Measurements from ENCODE around the gene GSK3A. TPM values are rescaled to one million over a fixed set of nuclear protein-coding genes. Genes with fewer than 3 reads are reported as not detected.

The GSK3A gene
- total RNA-seq: 30.1 and 34.4 TPM in 2 replicates

DNA sequence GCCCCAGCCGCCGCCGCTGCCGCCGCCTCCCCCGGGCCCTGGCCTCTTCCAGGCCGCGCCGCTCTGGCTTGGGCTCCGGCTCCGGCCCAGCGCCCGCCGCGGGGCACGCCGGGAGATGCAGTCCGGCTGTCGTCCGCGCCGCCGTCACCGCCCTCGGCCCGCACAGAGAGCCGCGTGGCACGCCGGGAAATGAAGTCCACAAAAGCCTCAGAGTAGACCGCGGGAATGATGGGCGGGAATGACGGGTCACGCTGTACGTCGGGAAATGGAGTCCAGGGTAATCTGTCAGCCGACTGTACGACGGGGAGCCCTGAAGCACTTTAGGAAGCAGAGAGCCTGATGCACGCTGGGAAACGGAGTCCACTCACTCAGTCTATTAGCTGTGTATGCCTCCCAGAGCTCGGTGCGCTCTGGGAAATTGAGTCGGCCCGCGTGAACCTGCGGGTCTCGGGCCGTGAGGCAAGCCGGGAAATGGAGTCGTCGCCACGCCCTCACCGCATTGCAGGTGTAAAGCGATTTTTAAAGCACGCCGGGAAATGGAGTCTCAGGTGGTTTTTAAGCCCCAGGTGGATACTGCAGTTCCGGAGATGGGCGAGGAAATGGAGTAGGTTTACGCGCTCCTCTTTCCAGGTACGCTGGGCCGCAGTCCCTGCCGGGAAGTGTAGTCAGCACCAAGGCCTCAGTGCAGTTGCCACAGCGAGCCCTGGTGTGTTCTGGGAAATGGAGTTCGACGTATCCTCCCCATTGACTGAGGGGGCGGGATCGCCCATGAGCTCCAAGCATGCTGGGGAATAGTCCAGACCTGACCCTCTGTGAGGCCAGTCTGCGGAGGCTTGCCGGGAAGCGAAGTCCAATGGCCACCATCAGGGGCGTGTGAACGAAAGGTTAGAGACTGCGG lies at the start of gene GSK3A:
GSK3A (minus strand) TSS at position 91 of the 898 bp plus-strand sequence. CDS start 137 bp downstream, outside the sequence.

DNA sequence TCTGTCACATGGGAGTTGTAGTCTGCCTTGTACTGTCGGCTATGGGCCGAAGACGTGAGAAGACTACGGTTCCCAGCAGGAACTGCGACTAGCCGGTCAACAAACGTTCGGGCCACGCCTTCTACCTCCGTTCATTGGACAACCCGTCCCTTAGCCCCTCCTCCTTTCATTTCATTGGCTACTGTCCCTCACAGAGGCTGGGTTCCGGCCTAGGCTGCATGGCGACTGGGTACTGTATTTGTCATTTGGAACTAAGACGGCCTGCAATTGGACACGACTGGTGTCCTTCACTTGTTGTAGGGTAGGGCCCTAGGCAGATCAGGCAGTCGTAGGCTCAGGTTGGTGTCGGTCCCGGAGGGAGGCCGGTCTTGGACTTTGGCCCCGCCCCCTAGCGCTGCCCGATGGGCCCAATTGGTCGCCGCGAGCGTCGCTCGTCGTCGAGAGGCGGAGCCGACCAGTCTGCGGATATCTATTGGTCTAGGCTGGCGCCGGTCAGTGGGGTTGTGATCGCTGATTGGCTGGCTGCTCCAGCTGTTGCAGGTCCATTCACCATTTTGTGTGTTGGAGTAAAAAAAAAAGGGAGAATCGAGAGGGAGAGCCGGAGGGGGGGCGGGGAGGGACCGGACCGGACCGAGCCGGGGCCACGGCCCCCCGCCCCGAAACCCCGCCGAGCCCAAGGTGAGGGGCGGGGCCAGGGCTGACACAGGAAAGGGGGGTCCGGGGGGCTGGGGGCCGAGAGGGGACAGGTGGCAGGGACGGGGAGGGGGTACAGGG lies 26.5 kb upstream of the GSK3A start, which contains the start of gene CIC:
CIC (plus strand) TSS at position 549 of the 774 bp plus-strand sequence. CDS start 2,532 bp downstream, outside the sequence.

DNA sequence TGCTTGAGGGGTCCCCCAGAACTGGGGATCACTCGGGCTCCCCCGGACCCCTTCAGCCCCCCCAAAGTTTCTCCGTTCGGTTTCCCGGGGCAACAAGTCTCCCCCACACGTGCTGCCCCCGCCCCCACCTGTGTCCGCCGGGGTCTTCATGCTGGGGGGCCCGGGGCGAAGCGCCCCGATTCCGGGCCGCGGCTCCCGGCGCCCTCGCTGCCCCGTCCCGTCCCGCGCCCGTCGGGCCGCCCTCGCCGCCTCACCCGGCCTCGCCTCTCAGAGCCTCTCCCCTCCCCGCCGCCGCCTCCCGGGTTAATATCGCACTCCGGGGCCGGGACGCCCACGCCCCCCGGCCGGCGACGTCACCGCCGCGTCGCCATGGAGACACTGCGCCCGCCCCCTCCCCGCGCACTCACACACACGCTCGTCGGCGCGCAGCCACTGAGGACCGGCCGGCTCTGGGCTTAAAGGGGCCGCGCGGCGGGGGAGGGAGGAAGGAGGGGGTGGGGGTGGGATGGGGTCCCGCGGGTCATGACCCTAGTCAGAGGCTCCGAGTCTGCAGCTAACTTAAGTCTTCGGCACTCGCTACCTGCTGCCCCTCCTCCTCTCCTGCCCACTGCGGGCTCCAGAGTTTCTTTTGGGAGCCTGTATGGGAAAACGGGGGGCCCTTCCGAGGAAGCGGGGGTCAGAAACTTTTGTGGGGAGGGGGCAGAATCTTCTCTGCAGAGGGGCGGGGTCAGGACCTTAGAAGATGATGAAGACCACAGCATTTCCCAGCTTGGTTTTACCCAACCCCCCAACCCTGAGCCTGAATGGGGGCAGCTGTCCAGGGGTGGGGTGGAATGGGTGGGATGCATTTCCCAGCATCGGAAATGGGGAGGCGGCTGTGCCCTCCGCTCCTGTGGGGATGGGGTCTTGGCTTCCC lies 12.7 kb upstream of the GSK3A start, which contains the start of gene ERF:
ERF (minus strand) TSS at position 279 of the 916 bp plus-strand sequence; CDS start at position 150, 129 bp downstream.

DNA sequence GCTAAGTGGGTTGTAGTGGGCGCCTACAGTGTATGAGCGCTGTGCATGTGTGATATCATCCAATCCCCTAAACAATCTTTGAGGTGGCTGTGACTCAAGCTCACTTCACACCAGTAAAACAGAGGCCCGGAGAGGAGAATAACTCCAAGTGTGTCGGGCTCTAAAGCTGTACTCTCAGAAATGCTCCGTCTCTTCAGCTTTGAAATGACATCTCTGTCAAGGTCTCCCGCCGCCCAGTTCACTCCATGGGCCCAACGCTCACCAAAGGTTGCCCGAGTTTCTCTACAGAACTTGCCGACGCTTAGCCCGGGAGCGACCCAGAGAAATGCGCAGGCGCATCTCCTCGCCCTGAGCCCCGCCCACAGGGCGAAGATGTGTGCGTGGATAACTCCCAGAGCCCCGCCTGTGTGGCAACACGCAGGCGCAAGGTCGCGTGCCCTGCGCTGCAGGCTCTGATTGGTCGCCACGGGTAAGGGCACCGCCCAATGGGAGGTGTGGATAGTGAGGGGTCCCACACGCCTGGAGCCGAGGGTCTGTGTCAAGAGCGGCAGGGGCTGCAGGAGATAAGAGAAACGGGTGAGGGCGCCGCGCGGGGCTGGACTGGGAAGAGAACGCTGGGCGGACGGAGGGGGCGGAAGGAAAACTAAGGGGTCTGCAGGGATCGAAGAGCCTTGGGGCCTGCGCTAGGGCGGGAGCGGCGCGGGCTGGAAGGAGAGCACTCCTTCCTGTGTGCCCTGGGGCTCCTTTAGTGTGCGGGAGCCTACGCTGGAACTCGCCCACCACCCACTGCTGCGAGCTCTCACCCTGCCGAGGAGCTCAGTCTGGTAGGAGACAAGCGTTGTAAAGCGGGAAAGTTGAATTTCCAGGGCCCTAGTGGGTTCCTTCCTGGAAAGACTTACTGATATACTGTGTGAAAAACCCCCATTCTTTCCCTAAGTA lies 22.3 kb downstream of the GSK3A start, which contains the start of gene ZNF526:
ZNF526 (plus strand) TSS at position 501 of the 939 bp plus-strand sequence. CDS start 4,092 bp downstream, outside the sequence.

DNA sequence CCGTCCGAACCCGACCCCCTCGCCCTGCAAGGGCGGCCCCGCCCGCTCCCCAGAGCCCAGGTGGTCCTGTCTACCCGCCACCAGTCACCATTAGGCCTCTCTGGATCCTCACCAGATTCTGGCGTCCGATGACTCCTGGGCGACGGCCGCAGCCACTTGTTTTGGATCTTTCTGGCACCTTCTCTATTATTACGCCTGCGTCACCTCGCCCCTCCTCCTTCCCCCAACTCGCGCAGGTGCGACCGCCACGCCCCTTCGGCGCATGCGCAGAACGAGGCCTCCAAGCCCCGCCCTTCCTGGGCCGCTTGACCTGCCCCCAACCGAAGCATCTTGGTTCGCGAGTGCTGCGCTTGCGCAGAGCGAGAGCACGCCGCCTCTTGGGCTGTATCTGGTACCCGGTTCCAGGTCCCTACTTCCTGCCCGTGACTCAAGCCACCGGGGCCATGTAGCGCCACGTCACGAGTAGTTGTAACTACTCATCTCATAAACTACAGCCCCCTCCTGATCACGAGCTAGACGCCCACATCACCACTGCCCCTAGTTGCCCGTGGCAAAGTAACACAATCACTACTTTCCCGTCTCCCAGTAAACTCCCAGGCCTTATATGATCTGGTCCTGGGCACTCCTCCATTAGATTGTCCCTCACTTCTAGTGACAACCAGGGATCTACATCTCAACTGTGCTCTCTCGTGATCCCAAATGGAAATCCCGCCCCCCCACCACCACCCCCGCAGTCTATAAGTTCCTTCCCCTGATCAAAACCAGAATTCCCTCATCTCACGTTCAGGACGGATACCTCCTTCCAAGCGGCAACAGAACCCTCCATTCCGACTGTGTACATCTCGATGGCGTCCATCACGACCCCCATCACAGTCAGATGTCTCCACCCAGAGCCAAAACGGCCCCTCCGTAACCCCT lies 24.6 kb downstream of the GSK3A start, which contains the start of gene DEDD2:
DEDD2 (minus strand) TSS at position 158 of the 918 bp plus-strand sequence. CDS start 670 bp downstream, outside the sequence.

Other genes with a start within 250 kb of the GSK3A start
- gene ATP1A3, start 248.4 kb downstream of the GSK3A start, total RNA-seq: under 0.01 TPM in 1 of 2 replicates, not detected in the other
- under 0.01 TPM in 1 of 2 replicates, not detected in the other for gene GRIK5, start 172.4 kb downstream of the GSK3A start, total RNA-seq
- gene ZNF574, start 166.4 kb downstream of the GSK3A start, total RNA-seq: 23.2 and 26.8 TPM in 2 replicates
- 1.3 and 1.5 TPM in 2 replicates for gene POU2F2, start 110.2 kb downstream of the GSK3A start, total RNA-seq
- 18.9 and 24.6 TPM in 2 replicates for gene DEDD2, start 24.9 kb downstream of the GSK3A start, total RNA-seq
- gene ZNF526, start 22.3 kb downstream of the GSK3A start, total RNA-seq: 15.7 and 16.7 TPM in 2 replicates
- gene ERF, start 12.5 kb upstream of the GSK3A start, total RNA-seq: 56.6 and 90.2 TPM in 2 replicates
- gene CIC, start 26.6 kb upstream of the GSK3A start, total RNA-seq: 37.2 and 42.5 TPM in 2 replicates
- 0.67 and 0.98 TPM in 2 replicates for gene PRR19, start 59.5 kb upstream of the GSK3A start, total RNA-seq
- gene PAFAH1B3, start 60.0 kb upstream of the GSK3A start, total RNA-seq: 41.3 and 51.6 TPM in 2 replicates
- not detected in 2 replicates for gene TMEM145, start 70.7 kb upstream of the GSK3A start, total RNA-seq
- 33.1 and 49.0 TPM in 2 replicates for gene MEGF8, start 83.0 kb upstream of the GSK3A start, total RNA-seq
- 0.65 TPM in 1 of 2 replicates, not detected in the other for gene CNFN, start 147.7 kb upstream of the GSK3A start, total RNA-seq
- gene LIPE, start 184.8 kb upstream of the GSK3A start, total RNA-seq: 4.5 and 5.6 TPM in 2 replicates
- gene CXCL17, start 200.3 kb upstream of the GSK3A start, total RNA-seq: not detected in 2 replicates